HG03196 (cell line): ENCODE measurements around the gene GMEB2.
A peak's percentile ranks its signal among the peaks of the same experiment; 100 is the strongest.
"Not testable (repeated sequence)": the region's sequence is repeated elsewhere in the genome, so short reads cannot be mapped to it uniquely, and the experiment has no call there.

ENCODE experiments used
- ATAC-seq: cut with Tn5 transposase; IDR thresholded peaks from one replicate; pipeline ENCODE4 v1.9.1; 2021; ENCODE audit not compliant: unreplicated experiment

Gene GMEB2

GRCh38 chr20:63657260-63657936 is 30.5 kb upstream of the GMEB2 start:
- no peak for ATAC-seq

GRCh38 chr20:63656451-63656850 is 29.6 kb upstream of the GMEB2 start:
- ATAC-seq: no peak

GRCh38 chr20:63655249-63655648 is 28.3 kb upstream of the GMEB2 start:
- no peak for ATAC-seq

GRCh38 chr20:63653974-63654668 is 27.2 kb upstream of the GMEB2 start:
- ATAC-seq: no peak

- ATAC-seq: no peak
These were observed 26.4 kb upstream of the GMEB2 start, which contains the start of gene STMN3 for GRCh38 chr20:63653041-63653973. Gene STMN3, minus strand, starts transcription at chr20:63653424. Its CDS starts 79 bp downstream, at chr20:63653345.

GRCh38 chr20:63652192-63652980 is 25.5 kb upstream of the GMEB2 start:
- no peak for ATAC-seq

- no peak for ATAC-seq
These were observed 25.0 kb upstream of the GMEB2 start for GRCh38 chr20:63651942-63652191.

- ATAC-seq: not testable (repeated sequence)
These were observed 23.6 kb upstream of the GMEB2 start for GRCh38 chr20:63650486-63650885.

GRCh38 chr20:63648895-63649589 is 22.1 kb upstream of the GMEB2 start:
- ATAC-seq: no peak

- no peak for ATAC-seq
These were observed 21.3 kb upstream of the GMEB2 start for GRCh38 chr20:63648190-63648589.

- no peak for ATAC-seq
These were observed 18.3 kb upstream of the GMEB2 start for GRCh38 chr20:63645218-63645617.

GRCh38 chr20:63643946-63644345 is 17.0 kb upstream of the GMEB2 start:
- no peak for ATAC-seq

GRCh38 chr20:63643499-63643898 is 16.6 kb upstream of the GMEB2 start:
- no peak for ATAC-seq

- ATAC-seq: no peak
These were observed 15.8 kb upstream of the GMEB2 start for GRCh38 chr20:63642527-63643247.

- peak; percentile 43 for ATAC-seq
These were observed 15.1 kb upstream of the GMEB2 start for GRCh38 chr20:63641792-63642523.

GRCh38 chr20:63641146-63641791 is 14.4 kb upstream of the GMEB2 start:
- no peak for ATAC-seq

- ATAC-seq: not testable (repeated sequence)
These were observed 13.8 kb upstream of the GMEB2 start for GRCh38 chr20:63640686-63641085.

GRCh38 chr20:63640086-63640485 is 13.2 kb upstream of the GMEB2 start:
- no peak for ATAC-seq
